ENCODE measurements around the gene CTSA. TPM values are rescaled to one million over a fixed set of nuclear protein-coding genes. Genes with fewer than 3 reads are reported as not detected.

The CTSA gene
- total RNA-seq = 130 and 166 TPM in 2 replicates

DNA sequence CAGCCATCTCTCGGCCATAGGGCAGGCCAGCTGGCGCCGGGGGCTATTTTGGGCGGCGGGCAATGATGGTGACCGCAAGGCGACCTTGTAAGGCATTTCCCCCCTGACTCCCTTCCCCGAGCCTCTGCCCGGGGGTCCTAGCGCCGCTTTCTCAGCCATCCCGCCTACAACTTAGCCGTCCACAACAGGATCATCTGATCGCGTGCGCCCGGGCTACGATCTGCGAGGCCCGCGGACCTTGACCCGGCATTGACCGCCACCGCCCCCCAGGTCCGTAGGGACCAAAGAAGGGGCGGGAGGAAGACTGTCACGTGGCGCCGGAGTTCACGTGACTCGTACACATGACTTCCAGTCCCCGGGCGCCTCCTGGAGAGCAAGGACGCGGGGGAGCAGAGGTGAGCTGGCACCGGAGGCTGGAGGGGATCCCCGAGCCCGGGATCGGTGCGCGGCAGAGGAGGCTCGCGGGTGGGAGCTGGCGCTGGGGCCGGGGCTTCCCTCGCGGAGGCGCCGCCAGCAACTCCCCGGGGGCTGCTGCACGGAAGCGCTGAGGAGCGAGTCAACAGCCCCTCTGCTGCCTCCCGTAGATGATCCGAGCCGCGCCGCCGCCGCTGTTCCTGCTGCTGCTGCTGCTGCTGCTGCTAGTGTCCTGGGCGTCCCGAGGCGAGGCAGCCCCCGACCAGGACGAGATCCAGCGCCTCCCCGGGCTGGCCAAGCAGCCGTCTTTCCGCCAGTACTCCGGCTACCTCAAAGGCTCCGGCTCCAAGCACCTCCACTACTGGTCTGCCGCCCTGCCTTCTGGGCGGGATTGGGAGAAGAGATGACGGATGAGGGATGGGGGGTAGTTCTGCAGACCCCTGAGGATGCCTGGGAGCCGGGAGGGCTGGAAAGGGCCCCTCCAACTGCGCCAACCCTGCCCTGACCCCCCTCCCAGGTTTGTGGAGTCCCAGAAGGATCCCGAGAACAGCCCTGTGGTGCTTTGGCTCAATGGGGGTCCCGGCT lies at the start of gene CTSA, which contains the start of gene NEURL2:
TSS of gene CTSA (plus strand) at position 351 of the 999 bp plus-strand sequence. CDS start at position 585, 234 bp downstream.
TSS of gene NEURL2 (minus strand) at position 224 of the 999 bp plus-strand sequence. CDS start at position 7, 217 bp downstream.

GRCh38 chr20:45857114-45857881 lies 33.8 kb upstream of the CTSA start, which contains the start of the genes ACOT8 and ZSWIM3:
ACOT8 (minus strand) TSS chr20:45857392; CDS start chr20:45857315, 77 bp downstream.
ZSWIM3 (plus strand) TSS chr20:45857614; CDS start chr20:45857826, 212 bp downstream.

DNA sequence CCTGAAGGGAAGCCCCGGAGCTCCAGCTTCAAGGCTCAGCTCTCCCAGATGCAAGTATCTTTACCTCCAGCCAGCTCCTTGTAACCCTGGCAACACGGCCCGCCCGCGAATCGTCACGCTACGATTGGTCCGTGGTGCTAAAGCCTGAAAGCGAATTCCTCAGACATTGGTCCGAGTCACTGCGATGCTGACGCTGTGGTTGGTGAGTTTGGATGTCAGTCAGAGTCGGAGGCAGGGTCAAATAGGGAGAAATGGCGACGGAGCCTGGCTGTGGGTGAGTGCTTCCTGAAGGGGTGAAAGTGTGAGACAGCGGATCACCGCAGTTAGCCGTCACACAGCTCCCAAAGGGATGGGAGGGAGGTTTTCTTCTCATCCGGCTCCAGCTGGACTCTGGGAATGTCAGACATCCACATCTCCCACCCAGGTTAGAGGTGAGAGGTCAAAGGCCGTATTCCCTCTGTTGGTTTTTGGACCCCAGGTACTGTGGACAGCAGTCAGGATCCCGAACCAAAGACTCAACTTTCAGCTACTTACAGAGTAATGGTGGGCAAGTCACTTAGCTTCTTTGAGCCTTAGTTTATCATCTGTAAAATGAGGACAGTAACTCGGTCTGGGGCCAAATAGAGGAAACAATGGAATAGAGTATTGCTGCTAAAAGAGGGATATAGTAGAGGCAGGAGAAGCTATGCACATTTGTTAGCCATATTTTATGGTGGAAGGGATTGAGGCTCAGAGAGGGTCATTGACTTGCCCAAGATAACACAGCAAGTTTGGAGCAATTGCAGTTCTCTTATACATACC lies 9.9 kb upstream of the CTSA start, which contains the start of gene ZSWIM1:
TSS of gene ZSWIM1 (plus strand) at position 240 of the 801 bp plus-strand sequence. CDS start 1,366 bp downstream, outside the sequence.

GRCh38 chr20:45887346-45887715 lies 3.8 kb upstream of the CTSA start, which contains the start of gene SPATA25:
SPATA25 (minus strand) TSS chr20:45887622; CDS start chr20:45887590, 32 bp downstream.

GRCh38 chr20:45911486-45912343 lies 20.6 kb downstream of the CTSA start, which contains the start of gene PLTP:
PLTP (minus strand) TSS chr20:45912155; CDS start chr20:45911452, 703 bp downstream.

DNA sequence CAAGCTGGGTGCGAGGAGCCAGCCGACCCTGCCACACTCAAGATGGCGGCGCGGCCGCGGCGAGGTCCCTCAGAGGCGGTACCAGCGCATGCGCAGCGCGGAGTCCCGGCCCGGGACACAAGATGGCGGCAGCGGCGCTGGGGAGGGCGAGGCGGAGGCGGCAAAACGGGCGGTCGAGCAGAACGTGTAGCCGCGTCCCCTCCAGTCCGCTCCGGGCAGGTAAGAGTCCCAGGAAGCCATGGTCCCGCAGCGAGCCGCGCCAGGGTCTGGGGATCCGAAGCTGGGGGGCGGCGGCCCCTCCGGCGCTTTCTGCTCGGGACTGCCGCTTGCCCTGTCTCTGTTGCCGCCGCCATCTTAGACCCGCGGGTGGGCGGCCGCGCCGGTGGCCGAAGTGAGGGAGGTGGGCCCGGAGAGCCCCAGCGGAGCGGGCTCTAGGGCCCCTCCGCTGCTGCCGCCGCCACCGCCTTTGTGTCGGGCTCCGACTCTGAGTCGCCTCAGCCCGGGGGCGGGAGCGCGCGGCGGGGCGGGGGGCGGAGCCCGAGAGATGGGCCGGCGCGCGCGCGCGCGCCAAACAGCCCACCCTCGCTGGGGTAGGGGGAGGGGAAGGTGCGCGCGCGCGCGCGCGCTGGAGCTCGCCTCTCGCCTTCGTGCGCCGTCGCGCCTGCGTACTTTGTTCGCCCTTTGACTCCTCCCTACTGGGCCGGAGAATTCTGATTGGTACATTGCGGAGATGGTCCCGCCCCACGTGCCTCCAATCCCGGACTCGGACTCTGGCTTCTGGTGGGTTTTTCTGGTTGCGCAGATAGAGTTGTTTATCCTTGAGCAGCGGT lies 43.7 kb downstream of the CTSA start, which contains the start of gene PCIF1:
TSS of gene PCIF1 (plus strand) at position 98 of the 830 bp plus-strand sequence. CDS start 4,317 bp downstream, outside the sequence.

Other genes starting within 250 kb of the CTSA start
- not detected in 2 replicates for gene WFDC11, start 221.1 kb upstream of the CTSA start, total RNA-seq
- gene WFDC13, start 189.3 kb upstream of the CTSA start, total RNA-seq = not detected in 2 replicates
- not detected in 2 replicates for gene WFDC10B, start 186.3 kb upstream of the CTSA start, total RNA-seq
- not detected in 2 replicates for gene SPINT4, start 169.0 kb upstream of the CTSA start, total RNA-seq
- gene WFDC3, start 99.5 kb upstream of the CTSA start, total RNA-seq = 1.7 TPM in 1 of 2 replicates, not detected in the other
- gene DNTTIP1, start 99.4 kb upstream of the CTSA start, total RNA-seq = 26.6 and 27.2 TPM in 2 replicates
- 6.1 and 7.2 TPM in 2 replicates for gene UBE2C, start 78.7 kb upstream of the CTSA start, total RNA-seq
- 1.1 and 12.2 TPM in 2 replicates for gene TNNC2, start 64.0 kb upstream of the CTSA start, total RNA-seq
- gene SNX21, start 57.5 kb upstream of the CTSA start, total RNA-seq = 69.8 and 74.2 TPM in 2 replicates
- 31.3 and 31.7 TPM in 2 replicates for gene ACOT8, start 33.9 kb upstream of the CTSA start, total RNA-seq
- 2.1 and 3.9 TPM in 2 replicates for gene ZSWIM3, start 33.7 kb upstream of the CTSA start, total RNA-seq
- gene ZSWIM1, start 10.1 kb upstream of the CTSA start, total RNA-seq = 10.2 and 10.3 TPM in 2 replicates
- gene SPATA25, start 3.7 kb upstream of the CTSA start, total RNA-seq = 1.0 and 1.6 TPM in 2 replicates
- 3.6 and 4.9 TPM in 2 replicates for gene NEURL2, start 127 bp upstream of the CTSA start, total RNA-seq
- 216 and 217 TPM in 2 replicates for gene PLTP, start 20.8 kb downstream of the CTSA start, total RNA-seq
- 11.6 and 16.3 TPM in 2 replicates for gene PCIF1, start 43.3 kb downstream of the CTSA start, total RNA-seq
- gene ZNF335, start 80.9 kb downstream of the CTSA start, total RNA-seq = 8.8 and 11.2 TPM in 2 replicates
- not detected in 2 replicates for gene MMP9, start 117.6 kb downstream of the CTSA start, total RNA-seq
- gene SLC12A5, start 137.9 kb downstream of the CTSA start, total RNA-seq = 0.51 TPM in 1 of 2 replicates, not detected in the other
- 15.6 and 17.6 TPM in 2 replicates for gene NCOA5, start 198.6 kb downstream of the CTSA start, total RNA-seq
- gene CD40, start 227.0 kb downstream of the CTSA start, total RNA-seq = 3.3 and 9.2 TPM in 2 replicates